ENCODE measurements around the gene PRSS27.
A peak's percentile ranks its signal among the peaks of the same experiment; 100 is the strongest.
"Not testable (repeated sequence)": the region's sequence is repeated elsewhere in the genome, so short reads cannot be mapped to it uniquely, and the experiment has no call there.

The PRSS27 gene

GRCh38 chr16:2721634-2722173, 1.7 kb upstream of the PRSS27 start:
- not testable (repeated sequence) for DNase-seq

GRCh38 chr16:2720719-2721633, 952 bp upstream of the PRSS27 start:
- peak; percentile 94 for DNase-seq

GRCh38 chr16:2719328-2720063, 528 bp downstream of the PRSS27 start:
- no peak for DNase-seq

GRCh38 chr16:2717383-2718263, 2.4 kb downstream of the PRSS27 start:
- DNase-seq, result no peak

- DNase-seq, result no peak
These were observed 3.1 kb downstream of the PRSS27 start for GRCh38 chr16:2716948-2717347.

GRCh38 chr16:2715966-2716885, 3.8 kb downstream of the PRSS27 start:
- DNase-seq, result no peak

- DNase-seq, result peak; percentile 94
These were observed 4.5 kb downstream of the PRSS27 start for GRCh38 chr16:2715519-2715918.

- no peak for DNase-seq
These were observed 5.0 kb downstream of the PRSS27 start for GRCh38 chr16:2715064-2715463.

GRCh38 chr16:2713985-2714774, 5.8 kb downstream of the PRSS27 start:
- DNase-seq, result no peak

- DNase-seq, result no peak
These were observed 6.5 kb downstream of the PRSS27 start for GRCh38 chr16:2713523-2713922.

- DNase-seq, result no peak
These were observed 7.5 kb downstream of the PRSS27 start for GRCh38 chr16:2712546-2712945.

- no peak for DNase-seq
These were observed 8.0 kb downstream of the PRSS27 start for GRCh38 chr16:2712063-2712441.

- DNase-seq, result no peak
These were observed 8.5 kb downstream of the PRSS27 start for GRCh38 chr16:2711370-2712062.

GRCh38 chr16:2710711-2711231, 9.3 kb downstream of the PRSS27 start:
- no peak for DNase-seq

- no peak for DNase-seq
These were observed 9.9 kb downstream of the PRSS27 start for GRCh38 chr16:2710021-2710710.

- DNase-seq, result no peak
These were observed 10.4 kb downstream of the PRSS27 start for GRCh38 chr16:2709588-2709984.

- no peak for DNase-seq
These were observed 11.0 kb downstream of the PRSS27 start for GRCh38 chr16:2708955-2709587.

- DNase-seq, result no peak
These were observed 11.8 kb downstream of the PRSS27 start for GRCh38 chr16:2708290-2708639.

All from activated effector memory CD4-positive, alpha-beta T cell treated with anti-CD3 and anti-CD28 coated beads, Interleukin-2, amount 50 U/mL, for 16 hours (primary cell).